Esophagus muscularis mucosa (tissue), 4 donors: ENCODE results near the gene EFNA1. TPM values are rescaled to one million over a fixed set of nuclear protein-coding genes. Genes with fewer than 3 reads are reported as not detected.
"Not testable (repeated sequence)": the region's sequence is repeated elsewhere in the genome, so short reads cannot be mapped to it uniquely, and the experiment has no call there.

Experiments used
- DNase-seq: peaks from one replicate; pipeline ENCODE4 v3.0.0-alpha.2; 2017; ENCODE audit errors: extremely low spot score
- H3K27ac ChIP-seq, 4 donors: fragments of 200-600 bp; sonication (generic); replicated peaks in 1 of 4; 1 replicate in 3 of 4; 2 replicates in 1 of 4; pipeline ENCODE4 v1.5.1; 2016 to 2019; ENCODE audit warnings: mild to moderate bottlenecking in 1 of 4
- H3K27me3 ChIP-seq, 4 donors: fragments of 200-600 bp; sonication (generic); one replicate each; pipeline versions ENCODE4 v1.5.1 to v1.6.0; 2016 to 2019
- H3K36me3 ChIP-seq, 4 donors: fragments of 200-600 bp; sonication (generic); one replicate each; pipeline ENCODE4 v1.5.1; 2016 to 2019
- H3K4me1 ChIP-seq, 4 donors: fragments of 200-600 bp; sonication (generic); one replicate each; pipeline ENCODE4 v1.5.1; 2016 to 2019
- H3K4me3 ChIP-seq, 4 donors: fragments of 200-600 bp; sonication (generic); 1 replicate in 2 of 4; 2 replicates in 2 of 4; pipeline ENCODE4 v1.5.1; 2016 to 2019; ENCODE audit warnings: mild to moderate bottlenecking in 4 of 4, moderate library complexity in 1 of 4
- H3K9me3 ChIP-seq, 4 donors: fragments of 200-600 bp; sonication (generic); 1 replicate in 3 of 4; 2 replicates in 1 of 4; pipeline ENCODE4 v1.5.1; 2016 to 2019
- EP300 ChIP-seq: sonication (generic); formaldehyde crosslinking; IDR thresholded peaks from one replicate; pipeline ENCODE4 v1.6.1; 2017; ENCODE audit warnings: antibody characterized with exemption
- POLR2A ChIP-seq: fragments of 450-650 bp; IDR thresholded peaks from one replicate; pipeline ENCODE4 v1.6.1; 2017; ENCODE audit warnings: antibody characterized with exemption, moderate library complexity, mild to moderate bottlenecking, low read depth
- POLR2AphosphoS5 ChIP-seq, 2 donors: sonication (generic); formaldehyde crosslinking; IDR thresholded peaks; one replicate each; pipeline ENCODE4 v1.6.1; 2017; ENCODE audit warnings: antibody characterized with exemption in 2 of 2
- WGBS: methylation state at CpG from one replicate; pipeline ENCODE4 v1.1.5; 2018; 5-methylcytosine and 5-hydroxymethylcytosine counted together
- intact Hi-C: fragments of 100-400 bp; cut with DNase I; formaldehyde crosslinking; loops from one replicate; pipeline ENCODE4 v1.15.1; 2023
- total RNA-seq, 4 donors: library from RNA; depleted of rRNA; stranded (reverse); fragments of >200 nt; gene quantifications; one replicate each; pipeline versions ENCODE4 v1.1.0 to v1.2.1, GENCODE V29; 2016
- TF ChIP-seq, protein P1 (sequence below), 3 experiments: fragments of 200-600 bp in 2 of 3; fragments of 450-650 bp in 1 of 3; sonication (generic) in 2 of 3; IDR thresholded peaks; one replicate each; pipeline ENCODE4 v1.5.1; 2017 to 2019; ENCODE audit warnings: antibody characterized with exemption in 3 of 3, mild to moderate bottlenecking in 2 of 3, moderate library complexity in 1 of 3

The EFNA1 gene
- total RNA-seq, 4 donors from 2014 or later: 11.2 to 37.3 (median 27.5) TPM

GRCh38 chr1:155166051-155166470 is 38.4 kb downstream of the EFNA1 start:
- WGBS: 66% methylated on average over 8 of the region's 8 CpGs
- H3K9me3 ChIP-seq: no peaks in the 10 kb centered on the region
- peak overlapping the region in 3 of 4 donors; percentile 48 to 66 (median 50) for H3K27ac ChIP-seq
- H3K36me3 ChIP-seq: peaks cover 0 to 26% (median 23%) of the 10 kb centered on the region in 4 donors
- peaks cover 16 to 29% (median 24%) of the 10 kb centered on the region in 4 donors for H3K4me1 ChIP-seq
- H3K27me3 ChIP-seq: no peaks in the 10 kb centered on the region
- intact Hi-C loops: no loop called here
- peak overlapping the region in 2 of 4 donors; percentile 9 to 10 for H3K4me3 ChIP-seq
- no peak for DNase-seq
- no peak for TF ChIP-seq EP300
- TF ChIP-seq POLR2A: no peak
- TF ChIP-seq, protein P1, sequence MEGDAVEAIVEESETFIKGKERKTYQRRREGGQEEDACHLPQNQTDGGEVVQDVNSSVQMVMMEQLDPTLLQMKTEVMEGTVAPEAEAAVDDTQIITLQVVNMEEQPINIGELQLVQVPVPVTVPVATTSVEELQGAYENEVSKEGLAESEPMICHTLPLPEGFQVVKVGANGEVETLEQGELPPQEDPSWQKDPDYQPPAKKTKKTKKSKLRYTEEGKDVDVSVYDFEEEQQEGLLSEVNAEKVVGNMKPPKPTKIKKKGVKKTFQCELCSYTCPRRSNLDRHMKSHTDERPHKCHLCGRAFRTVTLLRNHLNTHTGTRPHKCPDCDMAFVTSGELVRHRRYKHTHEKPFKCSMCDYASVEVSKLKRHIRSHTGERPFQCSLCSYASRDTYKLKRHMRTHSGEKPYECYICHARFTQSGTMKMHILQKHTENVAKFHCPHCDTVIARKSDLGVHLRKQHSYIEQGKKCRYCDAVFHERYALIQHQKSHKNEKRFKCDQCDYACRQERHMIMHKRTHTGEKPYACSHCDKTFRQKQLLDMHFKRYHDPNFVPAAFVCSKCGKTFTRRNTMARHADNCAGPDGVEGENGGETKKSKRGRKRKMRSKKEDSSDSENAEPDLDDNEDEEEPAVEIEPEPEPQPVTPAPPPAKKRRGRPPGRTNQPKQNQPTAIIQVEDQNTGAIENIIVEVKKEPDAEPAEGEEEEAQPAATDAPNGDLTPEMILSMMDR (IDR thresholded peaks at IDR 0.05): no peak
- no peak for TF ChIP-seq POLR2AphosphoS5 (IDR thresholded peaks at IDR 0.05)

DNA sequence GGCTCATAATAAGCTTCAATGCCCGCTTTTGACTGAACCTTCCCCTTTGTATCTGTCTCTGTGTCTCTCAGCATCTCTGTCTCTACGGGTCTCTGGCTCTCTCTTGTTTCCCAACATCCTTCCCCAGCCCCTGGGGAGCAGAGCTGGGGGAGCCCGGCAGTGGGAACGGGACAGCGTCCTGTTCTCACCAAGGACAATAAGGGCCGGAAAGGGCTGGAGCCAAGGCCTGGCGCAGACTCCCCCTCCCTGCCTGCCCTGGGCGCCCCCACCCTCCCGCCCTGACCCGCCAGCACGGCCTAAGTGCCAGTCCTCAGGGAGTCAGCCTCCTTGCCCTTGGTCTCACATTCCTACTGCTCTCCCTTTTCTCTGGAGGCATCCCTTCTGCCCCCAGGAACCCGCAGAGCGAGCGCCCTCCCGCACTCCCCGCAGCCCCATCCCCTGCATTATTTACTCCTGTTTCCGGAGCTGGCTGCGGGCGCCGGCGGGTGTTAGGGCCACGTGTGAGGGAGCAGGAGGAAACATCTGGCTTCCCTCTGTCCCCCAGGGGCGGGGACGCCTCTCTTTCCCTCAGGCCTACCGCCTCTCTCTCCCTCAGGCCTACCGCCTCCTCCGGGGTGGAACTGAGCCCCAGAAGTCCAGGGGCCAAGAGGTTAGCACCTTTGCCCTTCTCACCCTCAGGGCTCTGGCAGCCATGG is 38.9 kb downstream of the EFNA1 start:
- intact Hi-C loops: no loop called here

DNA sequence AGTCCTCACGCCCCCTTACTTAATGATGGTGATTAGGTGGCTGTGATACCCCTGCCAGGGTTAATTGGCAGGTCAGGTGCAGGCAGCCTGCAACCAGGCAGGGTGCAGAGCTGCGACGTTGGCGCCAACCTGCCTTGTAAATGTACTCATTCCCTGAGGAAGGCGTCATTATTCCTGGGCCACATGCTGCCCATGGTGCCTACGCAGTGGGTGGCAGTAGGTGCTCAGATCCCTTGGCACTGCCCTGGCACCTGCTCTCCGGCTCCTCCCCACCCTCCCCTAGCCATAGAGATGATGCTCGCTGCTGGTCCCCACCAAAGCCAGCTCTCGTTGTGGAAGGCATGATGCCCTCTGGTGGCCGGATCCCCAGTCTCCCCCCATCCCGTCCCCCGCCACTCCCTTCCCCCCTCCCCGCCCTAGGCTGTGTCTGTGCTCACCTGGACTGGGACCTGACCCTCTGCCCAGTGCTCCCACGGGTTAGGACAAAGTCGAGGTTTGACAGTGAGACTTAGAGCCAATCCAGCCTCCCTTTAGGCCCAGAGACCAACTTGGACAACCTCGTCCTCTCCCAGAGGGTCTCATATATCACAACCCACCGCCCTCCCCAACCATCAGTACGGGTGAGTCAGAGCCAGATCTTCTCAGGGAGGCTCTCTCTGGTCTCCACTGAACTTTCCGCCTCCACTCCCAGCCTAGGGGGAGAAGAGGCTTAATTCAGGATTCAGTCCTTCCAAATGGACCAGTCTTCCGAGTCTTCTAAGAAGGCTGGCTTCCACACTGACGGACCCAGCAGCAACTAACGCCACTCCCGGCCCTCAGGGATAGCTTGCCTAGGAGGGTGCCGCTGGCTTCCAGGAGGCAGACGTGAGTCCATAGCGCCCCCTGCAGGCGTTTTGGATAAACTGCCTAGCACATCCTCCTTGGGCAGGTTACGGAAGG is 39.8 kb downstream of the EFNA1 start:
- Histone ChIP-seq H3K27me3 (no peaks in the 10 kb centered on the region), H3K27ac (peak overlapping the region; percentile 29 to 66 (median 49)), H3K9me3 (no peaks in the 10 kb centered on the region), H3K4me3 (peak overlapping the region; percentile 10 to 42 (median 20)), H3K36me3 (peaks cover 0 to 26% (median 23%) of the 10 kb centered on the region in 4 donors), H3K4me1 (peaks cover 22 to 38% (median 36%) of the 10 kb centered on the region in 4 donors)
- intact Hi-C loops: loop anchor here (1.0 kb wide), 1 partner anchor 74 kb away; no protein-coding TSS in a partner anchor
- WGBS: 14% methylated on average over 10 of the region's 28 CpGs
- peak; percentile 95 for DNase-seq
- TF ChIP-seq, protein P1 (IDR thresholded peaks at IDR 0.05): peak; percentile 85 to 95 (median 89)
- no peak for TF ChIP-seq EP300
- TF ChIP-seq POLR2AphosphoS5 (IDR thresholded peaks at IDR 0.05): peak; percentile 6 to 59

More for the DNA sequence above, 38.9 kb downstream of the EFNA1 start:
- no peaks in the 10 kb centered on the region for H3K9me3 ChIP-seq
- TF ChIP-seq POLR2A: no peak
- no peak for TF ChIP-seq EP300
- TF ChIP-seq, protein P1 (IDR thresholded peaks at IDR 0.05): no peak
- peak in 1 of 2 donors; percentile 42 for TF ChIP-seq POLR2AphosphoS5 (IDR thresholded peaks at IDR 0.05)
- H3K4me1 ChIP-seq: peaks cover 16 to 30% (median 28%) of the 10 kb centered on the region in 4 donors
- H3K4me3 ChIP-seq: peak overlapping the region; percentile 9 to 42 (median 12)
- peaks cover 0 to 26% (median 23%) of the 10 kb centered on the region in 4 donors for H3K36me3 ChIP-seq
- DNase-seq: peak; percentile 90
- 34% methylated on average over 16 of the region's 27 CpGs for WGBS
- H3K27ac ChIP-seq: peak overlapping the region; percentile 29 to 66 (median 49)
- H3K27me3 ChIP-seq: no peaks in the 10 kb centered on the region

- 30% methylated on average over 4 of the region's 4 CpGs for WGBS
- H3K27ac ChIP-seq: peak overlapping the region; percentile 29 to 66 (median 49)
- H3K4me3 ChIP-seq: peak overlapping the region in 1 of 4 donors; percentile 14
Observed at GRCh38 chr1:155168105-155168445, 40.4 kb downstream of the EFNA1 start.

More at GRCh38 chr1:155168105-155168445, 40.4 kb downstream of the EFNA1 start:
- peaks cover 24 to 40% (median 39%) of the 10 kb centered on the region in 4 donors for H3K4me1 ChIP-seq
- peaks cover 0 to 26% (median 23%) of the 10 kb centered on the region in 4 donors for H3K36me3 ChIP-seq
- H3K27me3 ChIP-seq, DNase-seq, H3K9me3 ChIP-seq: not testable (repeated sequence)
- intact Hi-C loops: loop anchor here (1.0 kb wide), 1 partner anchor 75 kb away; no protein-coding TSS in a partner anchor
